GM12801 (cell line): ENCODE measurements around the gene SHISA4.

Experiments
- CTCF ChIP-seq: IDR thresholded peaks from one replicate; pipeline ENCODE4 v1.5.1; 2011; ENCODE audit warnings: control low read depth; ENCODE audit not compliant: insufficient read length; ENCODE audit errors: extremely low read depth

SHISA4 gene

GRCh38 chr1:201874672-201875071, 14.0 kb upstream of the SHISA4 start:
- no peak for TF ChIP-seq CTCF

GRCh38 chr1:201876148-201876818, 12.4 kb upstream of the SHISA4 start:
- TF ChIP-seq CTCF: no peak

- no peak for TF ChIP-seq CTCF
These were observed 10.8 kb upstream of the SHISA4 start for GRCh38 chr1:201877877-201878401.

GRCh38 chr1:201880928-201881571, 7.6 kb upstream of the SHISA4 start:
- TF ChIP-seq CTCF: no peak

GRCh38 chr1:201881617-201882016, 7.1 kb upstream of the SHISA4 start:
- TF ChIP-seq CTCF: no peak

GRCh38 chr1:201882665-201883132, 6.0 kb upstream of the SHISA4 start:
- TF ChIP-seq CTCF: no peak

- TF ChIP-seq CTCF: no peak
These were observed 5.4 kb upstream of the SHISA4 start for GRCh38 chr1:201883266-201883665.
